NCI-H2107 treated with DMSO at 0.1 percent for 48 hours (cell line): Measurements from ENCODE around the gene APOC1.

Experiments used
- DNase-seq: peaks from one replicate; lab custom pipeline; 2025; ENCODE audit not compliant: unreplicated experiment; lab: John Stamatoyannopoulos, UW

The APOC1 gene

DNA sequence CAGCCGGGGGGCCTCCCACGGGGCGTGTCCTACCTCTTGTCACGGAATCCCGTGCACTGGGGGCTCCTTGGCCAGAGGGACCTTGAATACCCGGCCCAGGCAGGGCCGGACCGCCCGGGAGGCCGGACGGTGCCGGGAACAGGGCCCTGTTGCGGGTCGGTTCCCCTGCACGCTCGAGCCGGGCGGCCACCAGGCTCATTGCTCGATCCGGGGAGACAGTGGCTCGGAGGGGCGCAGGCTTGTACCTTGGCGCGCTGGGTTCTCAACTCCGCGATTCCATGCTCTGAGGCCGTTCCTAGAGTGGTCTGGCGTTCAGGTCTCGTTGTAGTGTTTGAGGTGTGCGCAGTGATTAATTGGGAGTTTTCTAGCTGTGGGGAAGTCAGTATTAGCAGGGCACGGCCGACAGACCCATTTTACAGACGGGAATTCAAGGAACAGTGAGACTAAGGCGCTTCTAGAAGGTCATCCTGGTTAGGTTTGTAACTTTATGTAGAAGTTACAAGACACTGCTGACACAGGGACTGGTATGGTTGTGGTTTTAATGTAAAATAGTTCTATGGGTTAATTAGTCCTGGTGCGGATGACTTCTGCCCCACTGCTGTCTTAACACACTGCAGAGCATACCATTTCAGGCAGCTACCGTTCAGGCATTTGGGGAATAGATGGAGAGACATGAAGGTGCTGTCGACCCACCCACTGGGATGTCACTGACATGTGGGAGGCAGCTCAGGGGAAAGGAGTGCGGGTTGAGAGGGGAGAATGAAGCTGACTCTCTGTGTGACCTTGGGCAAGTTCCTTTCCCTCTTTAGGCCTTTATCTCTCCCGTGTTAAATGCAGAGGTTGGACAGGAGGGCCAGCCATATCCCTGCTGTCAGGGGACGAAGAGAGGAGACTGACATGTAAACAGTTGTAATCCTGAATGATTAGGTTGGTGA lies 41.4 kb downstream of the APOC1 start:
- no peak for DNase-seq

DNA sequence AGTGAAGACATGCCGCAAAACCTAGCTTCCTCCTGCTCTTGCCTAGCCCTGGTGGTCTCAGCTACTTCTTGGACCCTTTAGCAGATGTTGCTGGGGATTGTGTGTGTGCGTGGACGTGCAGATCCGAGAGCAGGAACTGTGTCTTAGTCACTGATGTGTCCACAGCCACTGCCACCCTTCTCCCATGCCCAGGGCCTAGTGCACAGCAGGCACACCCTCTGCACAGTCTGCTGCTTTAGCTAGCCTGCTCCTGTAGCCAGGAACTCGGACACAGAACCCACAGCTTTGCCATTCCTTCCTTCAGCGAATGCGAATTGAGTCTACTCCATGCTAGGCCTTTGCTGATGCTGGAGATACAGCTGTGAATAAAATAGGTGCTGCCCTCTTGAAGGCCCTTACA lies 43.1 kb downstream of the APOC1 start:
- no peak for DNase-seq

DNA sequence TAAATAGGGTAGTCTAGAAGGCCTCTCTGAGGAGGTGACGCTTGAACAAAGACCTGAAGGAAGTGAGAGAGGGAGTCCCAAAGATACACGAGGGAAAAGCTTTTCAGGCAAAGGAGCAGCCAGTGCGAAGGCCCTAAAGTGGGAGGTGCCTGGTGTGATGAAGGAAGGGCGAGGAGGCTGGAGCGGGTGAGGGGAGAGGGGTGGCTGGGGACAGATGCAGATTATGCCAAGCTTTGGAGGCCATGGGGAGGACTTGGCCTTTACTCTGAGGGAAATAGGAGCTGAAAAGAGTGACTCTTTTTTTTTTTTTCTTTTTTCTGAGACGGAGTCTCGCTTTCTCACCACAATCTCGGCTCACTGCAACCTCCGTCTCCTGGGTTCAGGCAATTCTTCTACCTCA lies 43.7 kb downstream of the APOC1 start:
- no peak for DNase-seq

DNA sequence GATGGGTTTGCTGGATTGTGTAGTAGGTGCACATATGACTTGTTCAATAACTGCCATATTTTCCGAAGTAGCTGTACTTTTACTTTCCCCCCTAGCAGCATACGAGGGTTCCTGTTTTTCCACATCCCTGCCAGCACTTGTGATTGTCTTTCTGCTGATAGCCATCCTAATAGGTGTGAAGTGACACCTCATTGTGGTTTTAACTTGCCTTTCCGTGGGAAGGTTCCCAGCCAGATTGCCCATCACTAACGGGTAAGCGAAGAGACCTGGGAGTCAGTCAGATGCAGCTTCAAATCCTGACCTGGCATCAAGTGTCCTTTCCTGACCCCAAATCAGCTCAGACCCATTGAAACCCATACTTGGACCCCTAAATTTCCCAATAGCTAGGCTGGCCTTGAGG lies 45.3 kb downstream of the APOC1 start:
- DNase-seq: no peak

DNA sequence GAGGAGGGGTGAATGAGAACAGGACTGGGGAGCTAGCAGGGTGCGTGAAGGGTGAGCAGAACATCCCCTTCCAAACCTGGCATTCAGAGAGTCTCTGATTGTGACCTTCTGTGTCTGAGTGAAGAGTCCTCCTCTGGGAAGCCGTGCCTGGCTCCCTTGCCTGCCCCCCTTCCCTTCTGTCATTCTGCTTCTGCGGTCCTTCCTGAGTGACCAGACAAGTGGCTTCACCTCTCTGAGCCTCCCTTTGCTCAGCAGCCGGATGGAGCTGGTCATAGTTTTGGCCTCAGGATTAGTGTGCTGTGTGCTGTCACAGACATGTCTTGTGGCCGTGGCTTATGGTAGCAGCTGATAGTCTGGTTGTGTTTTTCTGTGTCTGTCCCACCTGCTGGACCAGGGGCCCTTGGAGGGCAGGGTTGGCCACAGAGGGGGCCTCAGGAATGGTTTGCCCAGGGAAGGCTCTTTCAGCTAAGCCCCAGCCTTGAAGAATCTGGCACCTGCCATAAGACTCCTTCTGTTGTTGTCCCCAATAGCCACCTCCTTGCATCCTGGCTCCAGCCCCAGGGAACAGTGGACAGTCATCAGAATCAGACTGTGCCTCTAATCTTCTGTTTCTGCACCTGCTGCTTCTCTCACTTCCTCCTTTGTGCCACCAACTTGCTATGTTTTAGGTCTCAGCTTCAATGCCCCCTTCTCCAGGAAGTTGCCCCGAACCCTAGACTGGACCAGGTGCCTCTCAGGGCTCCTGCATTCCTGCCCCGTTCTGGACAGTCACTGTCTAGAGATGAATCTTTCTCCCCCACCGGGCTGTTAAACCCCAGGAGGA lies 46.7 kb downstream of the APOC1 start:
- no peak for DNase-seq

DNA sequence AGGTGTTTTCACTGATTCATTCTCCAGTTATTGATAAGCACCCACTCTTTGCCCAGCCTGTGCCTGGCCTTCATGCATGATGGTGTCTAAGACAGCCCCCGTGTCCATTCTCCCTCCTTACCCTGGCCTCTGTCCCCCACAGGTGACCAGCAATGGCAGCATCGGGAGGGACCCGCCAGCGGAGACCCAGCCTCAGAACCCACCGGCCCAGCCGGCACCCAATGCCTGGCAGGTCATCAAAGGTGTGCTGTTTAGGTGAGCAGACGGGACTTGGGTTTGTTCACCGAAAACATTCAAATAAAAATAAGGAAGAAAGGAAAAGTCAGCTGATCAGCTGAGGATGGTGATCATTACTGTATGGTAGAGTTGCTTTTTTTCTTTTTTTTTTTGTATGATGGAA lies 47.4 kb downstream of the APOC1 start:
- DNase-seq: no peak

DNA sequence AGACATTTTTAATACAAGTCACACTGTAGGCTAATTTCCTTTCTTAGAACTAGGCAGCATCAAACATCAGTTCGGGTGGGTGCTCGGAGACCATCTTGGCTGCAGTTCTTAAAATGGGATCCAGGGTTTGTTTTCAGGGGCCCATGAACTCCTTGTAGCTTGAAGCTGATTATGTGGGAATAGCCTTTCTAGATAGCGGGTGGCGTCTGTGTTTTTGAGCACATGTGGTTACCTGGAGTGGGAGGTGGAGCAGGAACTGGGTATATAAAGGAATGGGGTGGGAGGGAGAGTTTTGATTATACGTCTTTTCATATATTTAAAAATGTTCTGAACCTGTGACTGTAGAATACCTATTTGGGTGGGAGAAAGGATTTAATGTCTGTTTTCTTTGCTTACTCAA lies 53.7 kb downstream of the APOC1 start:
- no peak for DNase-seq

DNA sequence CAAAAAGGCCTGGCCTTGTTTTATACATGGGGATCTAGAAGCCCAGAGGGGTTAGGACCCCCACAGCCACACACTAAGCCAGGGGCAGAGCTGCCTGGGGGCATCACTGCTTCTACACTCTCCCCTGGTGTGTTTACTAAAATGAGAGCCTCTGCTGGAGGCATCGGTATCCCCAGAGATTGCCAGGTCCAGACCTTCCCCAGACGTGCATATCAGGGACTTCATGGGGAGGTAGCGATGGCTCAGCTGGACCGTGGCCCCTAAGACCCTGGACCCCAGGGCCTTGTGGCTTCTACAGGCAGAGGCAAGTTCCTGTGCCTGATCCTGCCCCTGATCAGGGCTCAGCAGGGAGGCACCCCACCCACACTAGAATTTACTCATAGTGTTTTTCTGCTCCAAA lies 54.3 kb downstream of the APOC1 start:
- no peak for DNase-seq
